Activated CD4-positive, alpha-beta T cell treated with anti-CD3 and anti-CD28 coated beads, Interleukin-2, amount 50 U/mL, for 1 hour (primary cell): ENCODE measurements around the gene VWA8.
"Not testable (repeated sequence)": the region's sequence is repeated elsewhere in the genome, so short reads cannot be mapped to it uniquely, and the experiment has no call there.

Source experiments
- DNase-seq: peaks from one replicate; pipeline ENCODE4 v3.0.0-alpha.2; 2020

VWA8 gene

DNA sequence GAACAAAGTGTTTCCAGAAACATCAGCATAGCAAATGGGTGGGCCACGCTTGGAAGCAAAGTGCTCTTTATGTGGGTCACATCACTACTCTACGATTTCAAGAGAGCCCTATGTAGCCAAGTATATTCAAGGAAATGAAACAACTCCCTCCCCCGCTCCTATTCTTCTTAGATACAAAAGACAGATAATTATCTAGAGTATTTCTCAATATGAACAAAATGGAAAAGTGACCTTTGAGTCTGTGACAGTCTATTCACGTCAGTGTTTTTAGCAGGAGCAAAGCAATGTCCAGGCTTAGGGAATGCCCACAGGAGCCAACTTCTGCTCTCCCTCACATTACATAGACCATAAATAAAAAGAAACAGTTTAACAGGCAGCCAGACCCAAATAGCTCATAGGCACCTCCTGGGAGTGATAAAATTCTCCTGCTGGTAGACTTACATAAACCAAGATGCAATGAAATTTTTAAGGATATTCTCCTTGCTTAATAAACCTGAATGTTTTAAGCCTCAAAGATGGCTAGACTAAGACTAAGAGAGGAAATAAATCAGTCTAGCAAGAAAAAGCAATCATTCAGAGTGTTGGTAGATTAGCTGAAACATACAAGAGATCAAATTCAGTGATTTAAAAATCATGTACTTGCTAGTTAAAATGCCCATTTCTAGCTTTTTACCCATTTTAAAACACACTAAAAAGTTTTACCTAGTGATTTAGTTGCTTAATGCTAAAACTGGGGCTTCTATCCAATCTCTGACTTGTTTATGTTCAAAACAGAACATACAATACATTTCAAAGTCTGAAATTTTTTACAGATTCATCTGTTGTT is 320.7 kb downstream of the VWA8 start:
- no peak for DNase-seq

DNA sequence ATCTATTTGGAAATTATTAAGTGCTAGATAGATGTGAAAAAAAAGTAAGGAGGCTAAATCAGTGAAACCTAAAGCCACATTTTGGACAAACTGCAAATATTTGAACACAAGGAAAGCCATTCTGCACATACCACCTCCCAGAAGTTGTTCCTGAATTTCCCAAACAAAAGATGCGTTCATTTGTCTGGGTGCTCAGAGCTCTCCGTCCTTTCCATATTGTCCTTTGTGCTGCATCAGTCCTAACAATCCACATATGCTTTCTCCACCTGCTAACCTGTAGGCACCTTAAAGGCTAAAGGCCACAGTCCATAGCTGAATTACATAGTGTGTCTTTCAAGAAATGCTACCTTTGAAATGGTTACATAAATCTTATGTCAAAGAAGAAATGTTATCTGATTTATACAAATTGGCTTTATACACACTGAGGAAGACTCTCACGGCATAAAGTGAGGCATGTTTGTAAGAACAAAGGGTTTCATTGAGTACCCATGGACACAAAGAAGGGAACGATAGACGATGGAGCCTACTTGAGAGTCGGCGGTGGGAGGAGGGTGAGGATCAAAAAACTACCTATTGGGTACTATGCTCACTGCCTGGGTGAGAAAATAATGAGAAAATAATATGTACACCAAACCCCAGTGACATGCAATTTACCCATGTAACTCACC is 321.5 kb downstream of the VWA8 start:
- no peak for DNase-seq

DNA sequence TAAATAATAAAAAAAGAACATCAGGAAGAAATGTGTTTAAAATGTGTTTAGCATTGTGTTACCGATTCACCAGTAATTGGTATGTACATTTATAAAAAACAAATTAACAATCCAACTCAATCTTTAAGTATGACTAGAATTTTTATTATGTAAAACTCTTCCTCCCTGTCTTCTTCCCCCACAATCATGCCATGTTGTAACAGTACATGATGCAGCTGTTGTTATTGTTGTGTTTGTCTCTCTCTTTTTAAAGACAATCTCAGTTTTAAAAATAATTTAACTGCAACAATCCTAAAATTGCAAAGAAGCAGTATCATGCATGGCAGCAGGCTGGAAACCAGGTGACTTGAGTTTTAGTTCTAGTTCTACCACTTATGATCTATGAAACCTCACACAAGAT is 323.3 kb downstream of the VWA8 start:
- no peak for DNase-seq

DNA sequence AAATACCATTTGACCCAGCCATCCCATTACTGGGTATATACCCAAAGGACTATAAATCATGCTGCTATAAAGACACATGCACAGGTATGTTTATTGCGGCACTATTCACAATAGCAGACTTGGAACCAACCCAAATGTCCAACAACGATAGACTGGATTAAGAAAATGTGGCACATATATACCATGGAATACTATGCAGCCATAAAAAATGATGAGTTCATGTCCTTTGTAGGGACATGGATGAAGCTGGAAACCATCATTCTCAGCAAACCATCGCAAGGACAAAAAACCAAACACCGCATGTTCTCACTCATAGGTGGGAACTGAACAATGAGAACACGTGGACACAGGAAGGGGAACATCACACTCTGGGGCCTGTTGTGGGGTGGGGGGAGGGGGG is 323.9 kb downstream of the VWA8 start:
- DNase-seq = not testable (repeated sequence)

GRCh38 chr13:41636590-41636989 is 324.3 kb downstream of the VWA8 start:
- DNase-seq = not testable (repeated sequence)

GRCh38 chr13:41634407-41634806 is 326.5 kb downstream of the VWA8 start:
- DNase-seq = no peak

DNA sequence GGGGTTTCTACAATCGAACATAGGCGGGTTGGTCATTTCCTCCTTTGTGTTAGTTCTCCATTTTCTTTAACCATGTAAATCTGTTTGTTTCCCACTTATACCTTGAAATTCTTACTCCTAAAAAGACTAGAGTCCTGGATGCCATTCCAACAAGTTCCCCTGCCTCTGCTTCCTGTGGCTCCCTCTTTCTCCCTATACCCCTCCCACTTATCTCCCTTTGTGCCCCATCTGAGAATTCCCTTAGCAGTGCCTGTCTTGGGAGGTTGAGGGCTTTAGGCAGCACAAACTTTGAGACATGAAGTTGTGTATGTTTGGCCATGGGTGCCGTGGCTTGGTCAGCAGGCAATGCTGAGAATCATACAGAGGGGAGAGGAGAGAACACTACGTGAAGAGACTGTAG is 327.1 kb downstream of the VWA8 start:
- DNase-seq = no peak

DNA sequence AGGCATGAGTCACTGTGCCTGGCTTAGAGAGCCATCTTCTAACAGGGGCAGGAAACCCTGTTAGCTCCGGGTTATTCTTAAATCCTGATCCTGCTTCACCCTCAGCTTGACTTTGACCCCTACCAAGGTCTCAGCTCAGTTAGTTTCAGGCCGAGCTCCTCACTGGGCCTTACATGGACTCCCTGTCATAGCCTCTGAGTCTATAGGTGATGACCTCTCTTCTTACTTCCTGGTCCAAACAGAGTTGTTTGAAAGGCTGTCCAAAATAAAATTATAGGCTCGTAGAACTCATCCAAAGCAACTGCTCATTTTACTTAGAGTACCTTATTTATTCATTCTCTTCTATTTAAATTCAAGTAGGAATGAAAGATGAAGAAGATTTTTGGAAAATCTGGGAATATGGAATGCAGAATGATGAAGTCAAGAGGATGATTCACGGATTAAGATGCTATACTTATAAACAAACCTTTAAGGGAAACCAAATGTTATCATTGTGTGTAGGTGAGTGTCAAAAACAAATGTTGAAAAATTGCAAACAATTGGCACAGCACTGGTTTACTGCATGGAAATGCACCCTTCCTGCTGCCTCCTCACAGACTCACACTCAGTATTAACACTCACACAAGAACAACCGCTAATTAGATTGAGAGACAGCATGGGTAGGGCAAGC is 329.5 kb downstream of the VWA8 start:
- no peak for DNase-seq

DNA sequence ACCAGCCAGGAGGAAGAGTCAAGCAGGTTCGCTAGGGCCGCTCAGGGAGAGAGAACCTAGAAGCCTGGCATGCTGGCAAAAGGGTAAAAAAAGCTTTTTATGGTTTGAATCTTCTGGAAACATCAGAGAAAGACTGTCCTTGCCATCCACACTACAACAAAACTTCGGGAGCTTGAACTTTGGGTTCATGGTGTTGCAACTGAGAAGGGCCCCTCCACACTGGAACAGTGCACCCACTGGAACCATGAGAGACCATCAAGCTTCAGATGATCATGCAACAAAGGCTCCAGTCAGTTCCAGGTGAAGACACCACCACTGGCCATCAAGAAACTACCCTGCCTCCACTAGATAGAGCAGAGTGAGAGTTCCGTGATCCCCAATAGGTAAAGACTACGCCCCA is 333.5 kb downstream of the VWA8 start:
- no peak for DNase-seq

DNA sequence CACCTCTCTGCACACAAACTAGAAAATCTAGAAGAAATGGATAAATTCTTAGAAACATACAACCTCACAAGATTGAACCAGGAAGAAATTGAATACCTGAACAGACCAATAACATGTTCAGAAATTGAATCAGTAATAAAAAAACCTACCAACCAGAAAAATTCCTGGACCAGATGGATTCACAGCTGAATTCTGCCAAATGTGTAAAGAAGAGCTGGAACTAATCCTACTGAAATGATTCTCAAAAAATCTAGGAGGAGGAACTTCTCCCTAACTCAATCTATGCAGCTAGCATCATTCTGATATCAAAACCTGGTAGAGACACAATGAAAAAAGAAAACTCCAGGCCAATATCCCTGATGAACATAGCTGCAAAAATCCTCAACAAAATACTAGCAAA is 336.9 kb downstream of the VWA8 start:
- no peak for DNase-seq

- no peak for DNase-seq
Observed at GRCh38 chr13:41622432-41623429, 338.2 kb downstream of the VWA8 start.

DNA sequence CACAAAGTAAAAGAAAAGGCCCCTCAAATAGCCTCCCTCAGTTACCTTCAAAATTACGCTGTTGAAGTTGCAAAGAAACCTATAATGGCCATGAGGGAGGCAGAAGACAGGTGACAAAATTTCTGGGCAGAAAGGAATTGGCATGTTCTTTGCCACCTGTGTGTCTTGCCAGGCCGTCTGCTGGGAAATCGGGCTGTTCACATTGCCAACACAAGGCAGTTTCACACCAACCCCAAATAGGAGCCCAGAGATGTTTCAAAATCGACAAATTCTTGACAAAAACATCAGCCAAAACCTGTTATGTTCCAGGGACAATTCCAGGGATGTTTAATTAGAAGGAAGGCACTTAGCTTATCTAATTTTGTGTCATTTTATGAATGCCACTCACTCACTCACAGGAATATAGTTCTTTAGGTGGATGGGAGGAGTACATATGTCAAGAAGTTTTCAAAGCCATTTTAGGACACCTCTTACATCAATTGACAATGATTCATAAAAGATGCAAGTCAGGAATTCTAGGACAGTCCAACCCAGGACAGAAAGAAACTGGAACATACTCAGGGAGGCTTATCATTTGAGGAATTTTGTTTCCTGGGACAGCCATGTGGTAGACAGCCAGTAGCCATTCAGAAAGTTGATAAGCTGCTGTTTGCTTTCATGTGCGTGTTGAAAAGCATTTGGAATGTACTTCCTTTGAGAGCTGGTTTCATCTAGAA is 339.0 kb downstream of the VWA8 start:
- no peak for DNase-seq

DNA sequence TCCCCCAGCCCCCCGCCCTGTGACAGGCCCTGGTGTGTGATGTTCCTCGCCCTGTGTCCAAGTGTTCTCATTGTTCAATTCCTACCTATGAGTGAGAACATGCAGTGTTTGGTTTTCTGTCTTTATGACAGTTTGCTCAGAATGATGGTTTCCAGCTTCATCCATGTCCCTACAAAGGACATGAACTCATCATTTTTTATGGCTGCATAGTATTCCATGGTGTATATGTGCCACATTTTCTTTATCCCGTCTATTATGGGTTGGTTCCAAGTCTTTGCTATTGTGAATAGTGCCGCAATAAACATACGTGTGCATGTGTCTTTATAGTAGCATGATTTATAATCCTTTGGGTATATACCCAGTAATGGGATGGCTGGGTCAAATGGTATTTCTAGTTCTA is 343.3 kb downstream of the VWA8 start:
- not testable (repeated sequence) for DNase-seq

DNA sequence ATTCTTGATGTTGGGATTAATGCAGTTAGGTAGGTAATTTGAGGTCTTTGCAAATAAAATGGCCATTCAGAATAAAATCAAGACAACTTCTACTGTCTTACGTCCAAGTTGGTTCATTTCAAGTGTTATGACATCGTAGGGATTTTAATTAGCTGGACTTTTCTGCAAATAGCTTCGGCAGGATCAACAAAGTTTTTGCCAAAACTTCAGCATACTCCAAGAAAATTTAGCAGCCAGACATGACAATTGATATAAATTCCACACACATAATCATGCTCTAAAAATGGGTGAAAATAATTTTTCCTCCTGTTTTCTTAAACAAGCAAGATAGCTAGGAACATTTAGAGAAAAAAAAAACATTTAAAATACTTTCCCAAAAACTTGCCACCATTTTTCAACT is 344.8 kb downstream of the VWA8 start:
- DNase-seq = no peak

DNA sequence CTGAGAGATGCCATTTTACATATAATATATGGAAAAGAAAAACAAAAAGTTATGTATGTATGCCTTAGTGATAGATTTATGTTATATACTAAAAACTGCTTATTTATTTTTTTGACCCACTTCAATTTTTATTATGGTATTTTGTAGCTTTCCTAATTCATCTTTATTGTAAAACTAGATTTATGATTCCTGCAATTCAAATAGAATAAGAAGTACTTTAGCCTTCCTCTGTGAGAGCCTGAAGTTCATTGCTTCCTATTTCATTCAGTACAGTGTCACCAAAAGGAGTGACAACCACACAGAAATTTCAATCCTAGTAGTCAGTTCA is 345.4 kb downstream of the VWA8 start:
- DNase-seq = no peak

DNA sequence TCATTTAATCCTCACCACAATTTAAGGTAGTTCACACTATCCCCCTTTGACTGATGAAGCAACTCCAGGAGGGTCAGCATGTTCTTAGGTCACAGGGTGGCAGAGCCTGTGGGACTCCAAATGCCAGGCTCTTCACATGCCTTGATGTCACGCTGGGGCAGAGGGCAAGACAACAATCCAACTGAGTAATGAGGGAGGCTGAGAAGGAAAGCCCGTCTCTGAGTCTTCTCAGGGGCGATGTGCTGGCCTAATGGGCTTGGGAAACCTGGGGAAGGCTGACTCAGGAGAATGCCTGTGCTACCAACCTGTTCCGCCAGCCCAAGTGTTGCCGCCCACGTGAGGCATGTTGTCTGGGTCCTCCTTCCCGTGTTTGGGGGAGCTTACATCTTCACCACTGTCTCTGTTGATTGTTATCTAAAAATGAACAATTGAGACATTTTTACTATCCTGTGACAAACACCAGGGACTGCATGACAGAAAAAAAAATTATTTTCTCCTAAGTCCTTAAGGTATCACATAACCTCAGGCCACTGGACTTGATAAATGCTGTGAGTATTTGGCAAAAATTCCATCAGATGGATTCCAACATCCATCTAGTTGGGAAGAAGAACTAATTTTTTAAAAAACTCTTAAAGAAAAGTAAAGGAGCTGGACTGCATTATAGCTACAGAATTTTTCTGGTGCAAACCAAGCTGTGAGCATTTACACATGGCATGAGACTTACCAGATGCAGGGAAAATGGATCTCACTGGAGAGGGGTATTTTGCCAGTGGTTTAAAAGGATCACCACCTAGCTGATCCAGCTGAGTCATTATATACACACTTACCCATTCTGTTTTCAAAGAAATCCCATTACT is 346.0 kb downstream of the VWA8 start:
- DNase-seq = no peak

- DNase-seq = no peak
Observed at GRCh38 chr13:41613984-41614661, 346.8 kb downstream of the VWA8 start.

GRCh38 chr13:41613471-41613870 is 347.4 kb downstream of the VWA8 start:
- no peak for DNase-seq

DNA sequence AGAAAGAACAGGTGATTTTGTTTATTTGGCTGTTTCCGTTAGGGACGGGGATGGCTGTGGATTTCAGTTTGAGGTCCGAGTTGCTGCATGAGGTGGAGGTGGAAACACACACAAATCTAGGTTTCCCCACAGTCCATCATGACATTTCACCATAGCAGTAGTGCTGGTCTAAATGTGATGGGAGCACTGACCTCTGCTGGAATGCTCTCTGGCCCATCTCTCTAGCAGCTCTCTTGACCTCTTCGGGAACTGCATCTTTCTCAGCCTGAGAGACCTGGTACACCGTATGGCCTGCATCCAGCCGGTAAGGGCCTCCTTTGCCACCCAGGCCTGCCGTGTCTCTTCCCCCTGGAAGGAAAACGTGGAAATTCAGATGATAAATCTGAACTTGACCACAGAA is 349.5 kb downstream of the VWA8 start:
- DNase-seq = no peak

DNA sequence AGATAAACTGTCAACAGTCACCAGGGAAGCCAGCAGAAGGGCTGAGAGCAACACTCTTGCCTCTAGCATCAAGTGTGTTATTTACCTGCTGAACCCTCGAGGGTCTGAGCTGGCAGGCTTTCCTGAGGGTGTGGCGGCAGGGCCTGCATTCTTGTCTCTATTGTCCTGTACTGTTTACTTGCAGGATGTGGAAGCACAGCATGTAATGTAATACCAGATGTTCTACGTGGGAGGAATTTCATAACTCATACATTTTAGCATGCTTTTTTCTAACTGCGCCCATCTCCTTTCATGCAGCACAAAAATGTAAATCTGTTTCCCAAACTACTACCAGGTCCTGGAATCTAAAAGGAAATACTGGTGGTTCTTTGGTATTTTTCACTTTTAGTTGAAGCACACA is 350.5 kb downstream of the VWA8 start:
- no peak for DNase-seq

DNA sequence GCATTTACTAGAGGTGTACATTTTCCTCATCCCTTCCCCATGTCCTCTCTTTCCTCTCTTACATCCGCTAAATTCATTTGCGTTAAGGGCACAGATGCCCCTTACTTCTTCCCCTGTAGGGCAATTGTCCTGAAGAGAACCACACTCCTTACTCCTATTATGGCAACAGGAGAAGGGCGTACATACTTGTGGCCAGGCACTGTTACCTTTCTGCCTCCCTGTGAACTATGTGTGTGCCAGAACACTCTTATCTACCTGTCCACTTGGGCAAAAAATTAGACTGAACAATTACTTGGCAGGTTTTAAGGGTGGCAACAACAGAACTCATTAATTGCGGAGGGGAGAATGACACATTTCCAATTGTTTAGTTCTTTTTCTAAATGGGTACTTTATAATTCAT is 351.1 kb downstream of the VWA8 start:
- DNase-seq = no peak
